Measurements from ENCODE around the gene SUN2. TPM values are rescaled to one million over a fixed set of nuclear protein-coding genes. Genes with fewer than 3 reads are reported as not detected.

Gene SUN2
- total and polyA plus RNA-seq, 2 donors (not counting 3 experiments of a cell fraction or from before 2014, with no cell fraction given), result 76.7 to 133 TPM

DNA sequence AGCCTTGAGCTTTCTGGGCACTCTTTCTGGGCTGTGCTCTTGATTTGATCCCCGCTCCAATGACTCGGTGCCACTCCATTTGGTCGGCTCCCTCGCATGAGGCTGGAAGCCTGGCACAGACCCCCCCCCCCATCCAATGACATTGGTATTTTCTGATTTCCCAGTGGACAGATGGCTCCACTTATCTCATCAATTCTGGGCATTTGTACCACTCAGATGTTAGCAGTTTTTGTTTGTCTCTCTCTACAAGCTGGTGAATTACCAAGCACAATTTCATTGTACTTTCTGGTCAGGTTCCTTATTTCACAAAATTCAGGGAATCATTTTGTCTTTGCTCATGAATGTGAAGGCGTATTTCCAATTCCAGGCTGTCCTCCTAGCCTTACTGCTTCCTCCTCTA, 29.1 kb upstream of the SUN2 start:
- CTCF ChIA-PET, result interaction anchor here (6.2 kb wide), 1 partner anchor 17 kb away, joined by 82 read pairs; no protein-coding TSS in a partner anchor
- FAIRE-seq, result no peak
- intact Hi-C loops (cut with micrococcal nuclease), result no loop called here

More for the DNA sequence above, 29.1 kb upstream of the SUN2 start:
- Histone ChIP-seq H3K4me1 (ENCODE audit: control insufficient read depth, extremely low read depth, insufficient read depth, low read length) (peaks cover 14% of the 10 kb centered on the region), H3K27ac (ENCODE audit: insufficient read depth, low read depth, low read length) (no peak overlapping the region), H2AFZ (ENCODE audit: low read depth, low read length) (no peak overlapping the region), H3K4me2 (ENCODE audit: insufficient read depth, low read length) (no peak overlapping the region), H3K79me2 (ENCODE audit: control insufficient read depth, insufficient read depth, low read length) (no peaks in the 10 kb centered on the region), H3K9me1 (replicated peaks; ENCODE audit: control insufficient read depth, extremely low read depth, insufficient read depth, low read length) (no peaks in the 10 kb centered on the region), H4K20me1 (replicated peaks; ENCODE audit: control insufficient read depth, extremely low read depth, insufficient read depth, low read length) (no peaks in the 10 kb centered on the region), H3K4me3 (replicated peaks in 1 of 3; ENCODE audit: insufficient read depth in 1 of 3, low read depth in 1 of 3, low read length in 3 of 3) (no peak overlapping the region), H3K9me3 (replicated peaks; ENCODE audit: control insufficient read depth, insufficient read depth, low read length) (no peaks in the 10 kb centered on the region), H3K27me3 (ENCODE audit: control insufficient read depth in 2 of 2, insufficient read depth in 2 of 2, low read length in 2 of 2) (no peaks in the 10 kb centered on the region), H3K36me3 (ENCODE audit: control insufficient read depth in 2 of 2, extremely low read depth in 1 of 2, insufficient read depth in 2 of 2, low read length in 2 of 2) (no peaks in the 10 kb centered on the region), H3K9ac (replicated peaks; ENCODE audit: extremely low read depth, insufficient read depth, low read length) (no peak overlapping the region)
- TF ChIP-seq POLR2A (IDR thresholded peaks at IDR 0.05; ENCODE audit: low read depth, low read length) (no peak), POLR2AphosphoS5 (IDR thresholded peaks at IDR 0.05; ENCODE audit: insufficient read depth, low read depth, low read length) (no peak), GATA2 (IDR thresholded peaks at IDR 0.05; ENCODE audit: insufficient read depth, insufficient read length, low read depth, low read length) (no peak), MAX (IDR thresholded peaks at IDR 0.05; ENCODE audit: insufficient read depth, insufficient read length) (no peak), JUN (IDR thresholded peaks at IDR 0.05; ENCODE audit: borderline replicate concordance, insufficient read depth, insufficient read length, low read depth) (no peak), EZH2 (IDR thresholded peaks at IDR 0.05; ENCODE audit: borderline replicate concordance, low read depth, low read length, severe bottlenecking) (no peak), MYC (IDR thresholded peaks at IDR 0.05; ENCODE audit: low read depth, low read length) (no peak), FOS (IDR thresholded peaks at IDR 0.05; ENCODE audit: borderline replicate concordance, insufficient read depth, low read length) (no peak)
- TF ChIP-seq, protein P1, sequence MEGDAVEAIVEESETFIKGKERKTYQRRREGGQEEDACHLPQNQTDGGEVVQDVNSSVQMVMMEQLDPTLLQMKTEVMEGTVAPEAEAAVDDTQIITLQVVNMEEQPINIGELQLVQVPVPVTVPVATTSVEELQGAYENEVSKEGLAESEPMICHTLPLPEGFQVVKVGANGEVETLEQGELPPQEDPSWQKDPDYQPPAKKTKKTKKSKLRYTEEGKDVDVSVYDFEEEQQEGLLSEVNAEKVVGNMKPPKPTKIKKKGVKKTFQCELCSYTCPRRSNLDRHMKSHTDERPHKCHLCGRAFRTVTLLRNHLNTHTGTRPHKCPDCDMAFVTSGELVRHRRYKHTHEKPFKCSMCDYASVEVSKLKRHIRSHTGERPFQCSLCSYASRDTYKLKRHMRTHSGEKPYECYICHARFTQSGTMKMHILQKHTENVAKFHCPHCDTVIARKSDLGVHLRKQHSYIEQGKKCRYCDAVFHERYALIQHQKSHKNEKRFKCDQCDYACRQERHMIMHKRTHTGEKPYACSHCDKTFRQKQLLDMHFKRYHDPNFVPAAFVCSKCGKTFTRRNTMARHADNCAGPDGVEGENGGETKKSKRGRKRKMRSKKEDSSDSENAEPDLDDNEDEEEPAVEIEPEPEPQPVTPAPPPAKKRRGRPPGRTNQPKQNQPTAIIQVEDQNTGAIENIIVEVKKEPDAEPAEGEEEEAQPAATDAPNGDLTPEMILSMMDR (IDR thresholded peaks at IDR 0.05; ENCODE audit: extremely low read depth in 1 of 2, insufficient read depth in 1 of 2, low read depth in 1 of 2, low read length in 2 of 2), result no peak
- POLR2A ChIA-PET, result no interaction called here
- no TSS peak for BruUV-seq (replicated peaks)
- dilution Hi-C loops (cut with MboI; ENCODE audit: extremely low pct_ligation_motif_present, low sequenced_read_pairs), result no loop called here
- DNase-seq (ENCODE audit: low read depth, low spot score), result no peak
